ENCODE results near the gene PPARG.

DNA sequence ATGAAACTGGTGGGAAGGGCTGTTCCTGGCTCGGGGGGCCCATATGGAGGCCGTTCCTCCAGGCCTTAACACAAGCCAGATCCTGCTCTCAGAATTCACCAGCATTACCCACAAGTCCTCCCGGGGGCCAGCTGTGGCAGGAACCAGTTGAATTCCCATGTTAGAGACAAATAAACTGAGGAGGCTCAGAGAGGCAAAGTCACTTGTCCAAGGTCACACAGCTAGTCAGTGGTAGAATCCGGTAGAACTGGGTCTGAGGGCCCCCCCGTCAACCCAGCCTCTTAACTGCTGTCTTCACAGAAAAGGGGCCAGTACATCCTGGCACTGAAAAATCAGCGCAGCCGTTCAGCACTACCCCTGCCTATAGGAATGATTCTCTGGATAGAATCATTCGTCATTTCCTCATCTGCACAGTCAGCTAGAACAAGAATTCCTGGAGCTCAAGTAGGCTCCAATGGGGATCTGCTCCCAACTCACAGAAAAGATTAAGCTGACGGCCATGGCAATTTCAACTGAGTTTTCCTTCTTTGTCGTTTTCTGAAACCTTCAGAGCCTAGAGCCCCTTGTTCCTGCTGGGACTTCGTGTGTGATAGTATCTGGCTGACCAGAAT lies 183.2 kb downstream of the PPARG start:
- TF ChIP-seq, protein P1, sequence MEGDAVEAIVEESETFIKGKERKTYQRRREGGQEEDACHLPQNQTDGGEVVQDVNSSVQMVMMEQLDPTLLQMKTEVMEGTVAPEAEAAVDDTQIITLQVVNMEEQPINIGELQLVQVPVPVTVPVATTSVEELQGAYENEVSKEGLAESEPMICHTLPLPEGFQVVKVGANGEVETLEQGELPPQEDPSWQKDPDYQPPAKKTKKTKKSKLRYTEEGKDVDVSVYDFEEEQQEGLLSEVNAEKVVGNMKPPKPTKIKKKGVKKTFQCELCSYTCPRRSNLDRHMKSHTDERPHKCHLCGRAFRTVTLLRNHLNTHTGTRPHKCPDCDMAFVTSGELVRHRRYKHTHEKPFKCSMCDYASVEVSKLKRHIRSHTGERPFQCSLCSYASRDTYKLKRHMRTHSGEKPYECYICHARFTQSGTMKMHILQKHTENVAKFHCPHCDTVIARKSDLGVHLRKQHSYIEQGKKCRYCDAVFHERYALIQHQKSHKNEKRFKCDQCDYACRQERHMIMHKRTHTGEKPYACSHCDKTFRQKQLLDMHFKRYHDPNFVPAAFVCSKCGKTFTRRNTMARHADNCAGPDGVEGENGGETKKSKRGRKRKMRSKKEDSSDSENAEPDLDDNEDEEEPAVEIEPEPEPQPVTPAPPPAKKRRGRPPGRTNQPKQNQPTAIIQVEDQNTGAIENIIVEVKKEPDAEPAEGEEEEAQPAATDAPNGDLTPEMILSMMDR (IDR thresholded peaks at IDR 0.05 in 2 of 3, conservative IDR thresholded peaks at IDR 0.05 in 1 of 3; ENCODE audit: control insufficient read depth in 2 of 3, extremely low read depth in 1 of 3, insufficient read depth in 1 of 3, low read depth in 3 of 3, low read length in 3 of 3) = no peak
- TF ChIP-seq, protein P2, sequence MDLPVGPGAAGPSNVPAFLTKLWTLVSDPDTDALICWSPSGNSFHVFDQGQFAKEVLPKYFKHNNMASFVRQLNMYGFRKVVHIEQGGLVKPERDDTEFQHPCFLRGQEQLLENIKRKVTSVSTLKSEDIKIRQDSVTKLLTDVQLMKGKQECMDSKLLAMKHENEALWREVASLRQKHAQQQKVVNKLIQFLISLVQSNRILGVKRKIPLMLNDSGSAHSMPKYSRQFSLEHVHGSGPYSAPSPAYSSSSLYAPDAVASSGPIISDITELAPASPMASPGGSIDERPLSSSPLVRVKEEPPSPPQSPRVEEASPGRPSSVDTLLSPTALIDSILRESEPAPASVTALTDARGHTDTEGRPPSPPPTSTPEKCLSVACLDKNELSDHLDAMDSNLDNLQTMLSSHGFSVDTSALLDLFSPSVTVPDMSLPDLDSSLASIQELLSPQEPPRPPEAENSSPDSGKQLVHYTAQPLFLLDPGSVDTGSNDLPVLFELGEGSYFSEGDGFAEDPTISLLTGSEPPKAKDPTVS (IDR thresholded peaks at IDR 0.05; ENCODE audit: low read depth, low read length) = no peak
